Ectodermal cell (in vitro differentiated cells): Measurements from ENCODE around the gene STK38.

Experiments
- H3K27ac ChIP-seq: 2 replicates; pipeline ENCODE4 v1.7.0; 2013; ENCODE audit warnings: mild to moderate bottlenecking, low read depth, low read length; ENCODE audit not compliant: insufficient read depth, poor library complexity, severe bottlenecking
- H3K27me3 ChIP-seq: 2 replicates; pipeline ENCODE4 v1.7.0; 2013; ENCODE audit warnings: mild to moderate bottlenecking, low read length; ENCODE audit not compliant: insufficient read depth, control insufficient read depth, poor library complexity, severe bottlenecking
- H3K36me3 ChIP-seq: one replicate; pipeline ENCODE4 v1.7.0; 2013; ENCODE audit warnings: low read length; ENCODE audit not compliant: control insufficient read depth, insufficient read depth
- H3K4me1 ChIP-seq: one replicate; pipeline ENCODE4 v1.7.0; 2013; ENCODE audit warnings: low read length; ENCODE audit not compliant: control insufficient read depth, insufficient read depth
- H3K4me3 ChIP-seq: 2 replicates; pipeline ENCODE4 v1.7.0; 2013; ENCODE audit warnings: low read depth, low read length, control low read depth; ENCODE audit not compliant: insufficient read depth
- H3K9me3 ChIP-seq: 2 replicates; pipeline ENCODE4 v1.7.0; 2013; ENCODE audit warnings: mild to moderate bottlenecking, low read length, moderate library complexity; ENCODE audit not compliant: control insufficient read depth
- WGBS, 2 experiments: methylation state at CpG; one replicate each; pipeline ENCODE4 v1.1.7; 2013; ENCODE audit warnings: missing lambda C conversion rate in 2 of 2; 5-methylcytosine and 5-hydroxymethylcytosine counted together

The STK38 gene

GRCh38 chr6:36523936-36524499, 23.3 kb downstream of the STK38 start:
- WGBS, 2 experiments, result 91 to 95% methylated on average over 6 of the region's 6 CpGs
- Histone ChIP-seq H3K4me3 (no peak overlapping the region), H3K27me3 (no peaks in the 10 kb centered on the region), H3K27ac (no peak overlapping the region), H3K4me1 (no peaks in the 10 kb centered on the region), H3K36me3 (peaks cover 22% of the 10 kb centered on the region), H3K9me3 (no peaks in the 10 kb centered on the region)

- H3K4me1 ChIP-seq, result no peaks in the 10 kb centered on the region
- no peaks in the 10 kb centered on the region for H3K9me3 ChIP-seq
- no peaks in the 10 kb centered on the region for H3K27me3 ChIP-seq
- H3K4me3 ChIP-seq, result no peak overlapping the region
- peaks cover 23% of the 10 kb centered on the region for H3K36me3 ChIP-seq
- 93 to 96% methylated on average over 8 of the region's 8 CpGs for WGBS, 2 experiments
- H3K27ac ChIP-seq, result no peak overlapping the region
Measured at GRCh38 chr6:36523451-36523850, 23.8 kb downstream of the STK38 start.

GRCh38 chr6:36519352-36519751, 27.9 kb downstream of the STK38 start:
- peaks cover 31% of the 10 kb centered on the region for H3K36me3 ChIP-seq
- no peaks in the 10 kb centered on the region for H3K27me3 ChIP-seq
- no peaks in the 10 kb centered on the region for H3K4me1 ChIP-seq
- H3K4me3 ChIP-seq, result no peak overlapping the region
- H3K27ac ChIP-seq, result no peak overlapping the region
- H3K9me3 ChIP-seq, result no peaks in the 10 kb centered on the region

- no peaks in the 10 kb centered on the region for H3K27me3 ChIP-seq
- no peaks in the 10 kb centered on the region for H3K4me1 ChIP-seq
- WGBS, 2 experiments, result 89 to 100% methylated on average over 1 to 2 of the region's 2 CpGs
- peaks cover 24% of the 10 kb centered on the region for H3K36me3 ChIP-seq
- no peaks in the 10 kb centered on the region for H3K9me3 ChIP-seq
- H3K4me3 ChIP-seq, result no peak overlapping the region
- H3K27ac ChIP-seq, result no peak overlapping the region
Measured at GRCh38 chr6:36517408-36517807, 29.9 kb downstream of the STK38 start.

- H3K27ac ChIP-seq, result no peak overlapping the region
- H3K4me1 ChIP-seq, result no peaks in the 10 kb centered on the region
- no peaks in the 10 kb centered on the region for H3K9me3 ChIP-seq
- no peak overlapping the region for H3K4me3 ChIP-seq
- H3K27me3 ChIP-seq, result no peaks in the 10 kb centered on the region
- peaks cover 20% of the 10 kb centered on the region for H3K36me3 ChIP-seq
Measured at GRCh38 chr6:36516988-36517387, 30.3 kb downstream of the STK38 start.

- no peaks in the 10 kb centered on the region for H3K4me1 ChIP-seq
- H3K36me3 ChIP-seq, result peaks cover 22% of the 10 kb centered on the region
- H3K27ac ChIP-seq, result no peak overlapping the region
- no peak overlapping the region for H3K4me3 ChIP-seq
- H3K9me3 ChIP-seq, result no peaks in the 10 kb centered on the region
- WGBS, 2 experiments, result 92 to 94% methylated on average over 3 to 4 of the region's 4 CpGs
- H3K27me3 ChIP-seq, result no peaks in the 10 kb centered on the region
Measured at GRCh38 chr6:36516559-36516958, 30.7 kb downstream of the STK38 start.

GRCh38 chr6:36515844-36516243, 31.4 kb downstream of the STK38 start:
- Histone ChIP-seq H3K4me3 (no peak overlapping the region), H3K36me3 (peaks cover 26% of the 10 kb centered on the region), H3K4me1 (no peaks in the 10 kb centered on the region), H3K9me3 (no peaks in the 10 kb centered on the region), H3K27me3 (no peaks in the 10 kb centered on the region), H3K27ac (no peak overlapping the region)
- 75 to 100% methylated on average over 1 to 2 of the region's 3 CpGs for WGBS, 2 experiments

GRCh38 chr6:36514554-36515456, 32.5 kb downstream of the STK38 start:
- H3K4me3 ChIP-seq, result no peak overlapping the region
- WGBS, 2 experiments, result 94 to 96% methylated on average over 8 of the region's 8 CpGs
- peaks cover 26% of the 10 kb centered on the region for H3K36me3 ChIP-seq
- H3K4me1 ChIP-seq, result no peaks in the 10 kb centered on the region
- no peaks in the 10 kb centered on the region for H3K9me3 ChIP-seq
- no peaks in the 10 kb centered on the region for H3K27me3 ChIP-seq
- H3K27ac ChIP-seq, result no peak overlapping the region

GRCh38 chr6:36510365-36510764, 36.9 kb downstream of the STK38 start:
- Histone ChIP-seq H3K27me3 (no peaks in the 10 kb centered on the region), H3K9me3 (no peaks in the 10 kb centered on the region), H3K27ac (no peak overlapping the region), H3K36me3 (peaks cover 24% of the 10 kb centered on the region), H3K4me3 (no peak overlapping the region), H3K4me1 (no peaks in the 10 kb centered on the region)
- WGBS, 2 experiments, result 96 to 97% methylated on average over 3 of the region's 3 CpGs

- no peaks in the 10 kb centered on the region for H3K4me1 ChIP-seq
- H3K27ac ChIP-seq, result no peak overlapping the region
- H3K9me3 ChIP-seq, result no peaks in the 10 kb centered on the region
- WGBS, 2 experiments, result 96 to 97% methylated on average over 10 of the region's 10 CpGs
- H3K27me3 ChIP-seq, result no peaks in the 10 kb centered on the region
- H3K36me3 ChIP-seq, result peaks cover 19% of the 10 kb centered on the region
- no peak overlapping the region for H3K4me3 ChIP-seq
Measured at GRCh38 chr6:36508532-36508931, 38.7 kb downstream of the STK38 start.
